ENCODE data around the gene TTC1.
"Not testable (repeated sequence)": the region's sequence is repeated elsewhere in the genome, so short reads cannot be mapped to it uniquely, and the experiment has no call there.

Gene TTC1

GRCh38 chr5:159965031-159965837 is 43.7 kb upstream of the TTC1 start:
- no peak overlapping the region for H3K4me3 ChIP-seq (ENCODE audit: low read length)
- H3K9ac ChIP-seq (ENCODE audit: low read length): no peak overlapping the region
- no peak overlapping the region for H3K27ac ChIP-seq (ENCODE audit: low read length)
- no peaks in the 10 kb centered on the region for H3K36me3 ChIP-seq (replicated peaks; ENCODE audit: low read depth, low read length)
- no peak overlapping the region for H2AFZ ChIP-seq (ENCODE audit: low read depth, low read length)
- no peaks in the 10 kb centered on the region for H3K79me2 ChIP-seq (ENCODE audit: low read length)
- H3K4me1 ChIP-seq (ENCODE audit: low read length): peaks cover 5% of the 10 kb centered on the region; the same call in 1 of the 2 replicates
- H3K27me3 ChIP-seq (ENCODE audit: low read depth, low read length): no peaks in the 10 kb centered on the region
- H4K20me1 ChIP-seq (ENCODE audit: insufficient read depth, low read length): no peaks in the 10 kb centered on the region
- H3K9me3 ChIP-seq (ENCODE audit: insufficient read depth, low read length): no peaks in the 10 kb centered on the region
- TF ChIP-seq, protein P1, sequence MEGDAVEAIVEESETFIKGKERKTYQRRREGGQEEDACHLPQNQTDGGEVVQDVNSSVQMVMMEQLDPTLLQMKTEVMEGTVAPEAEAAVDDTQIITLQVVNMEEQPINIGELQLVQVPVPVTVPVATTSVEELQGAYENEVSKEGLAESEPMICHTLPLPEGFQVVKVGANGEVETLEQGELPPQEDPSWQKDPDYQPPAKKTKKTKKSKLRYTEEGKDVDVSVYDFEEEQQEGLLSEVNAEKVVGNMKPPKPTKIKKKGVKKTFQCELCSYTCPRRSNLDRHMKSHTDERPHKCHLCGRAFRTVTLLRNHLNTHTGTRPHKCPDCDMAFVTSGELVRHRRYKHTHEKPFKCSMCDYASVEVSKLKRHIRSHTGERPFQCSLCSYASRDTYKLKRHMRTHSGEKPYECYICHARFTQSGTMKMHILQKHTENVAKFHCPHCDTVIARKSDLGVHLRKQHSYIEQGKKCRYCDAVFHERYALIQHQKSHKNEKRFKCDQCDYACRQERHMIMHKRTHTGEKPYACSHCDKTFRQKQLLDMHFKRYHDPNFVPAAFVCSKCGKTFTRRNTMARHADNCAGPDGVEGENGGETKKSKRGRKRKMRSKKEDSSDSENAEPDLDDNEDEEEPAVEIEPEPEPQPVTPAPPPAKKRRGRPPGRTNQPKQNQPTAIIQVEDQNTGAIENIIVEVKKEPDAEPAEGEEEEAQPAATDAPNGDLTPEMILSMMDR (IDR thresholded peaks at IDR 0.05; ENCODE audit: low read depth, low read length): peak; percentile 57
- TF ChIP-seq EZH2phosphoT487 (IDR thresholded peaks at IDR 0.05; ENCODE audit: low read depth): no peak
- H3K4me2 ChIP-seq (ENCODE audit: low read length): peak overlapping the region; percentile 49

DNA sequence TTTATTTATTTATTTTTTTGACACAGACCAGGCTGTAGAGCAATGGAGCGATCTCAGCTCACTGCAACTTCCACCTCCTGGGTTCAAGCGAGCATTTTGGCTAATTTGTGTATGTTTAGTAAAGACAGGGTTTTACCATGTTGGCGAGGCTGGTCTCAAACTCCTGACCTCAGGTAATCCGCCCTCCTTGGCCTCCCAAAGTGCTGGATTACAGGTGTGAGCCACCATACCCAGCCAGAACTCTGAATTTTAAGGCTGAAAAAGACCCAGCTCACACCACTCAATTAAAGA is 43.2 kb upstream of the TTC1 start:
- not testable (repeated sequence) for H3K9me3 ChIP-seq (ENCODE audit: insufficient read depth, low read length); H3K4me2 ChIP-seq (ENCODE audit: low read length); H3K4me3 ChIP-seq (ENCODE audit: low read length); H4K20me1 ChIP-seq (ENCODE audit: insufficient read depth, low read length); H3K36me3 ChIP-seq (replicated peaks; ENCODE audit: low read depth, low read length); H3K4me1 ChIP-seq (ENCODE audit: low read length); H3K27ac ChIP-seq (ENCODE audit: low read length); H3K9ac ChIP-seq (ENCODE audit: low read length); H2AFZ ChIP-seq (ENCODE audit: low read depth, low read length); H3K79me2 ChIP-seq (ENCODE audit: low read length); H3K27me3 ChIP-seq (ENCODE audit: low read depth, low read length)

DNA sequence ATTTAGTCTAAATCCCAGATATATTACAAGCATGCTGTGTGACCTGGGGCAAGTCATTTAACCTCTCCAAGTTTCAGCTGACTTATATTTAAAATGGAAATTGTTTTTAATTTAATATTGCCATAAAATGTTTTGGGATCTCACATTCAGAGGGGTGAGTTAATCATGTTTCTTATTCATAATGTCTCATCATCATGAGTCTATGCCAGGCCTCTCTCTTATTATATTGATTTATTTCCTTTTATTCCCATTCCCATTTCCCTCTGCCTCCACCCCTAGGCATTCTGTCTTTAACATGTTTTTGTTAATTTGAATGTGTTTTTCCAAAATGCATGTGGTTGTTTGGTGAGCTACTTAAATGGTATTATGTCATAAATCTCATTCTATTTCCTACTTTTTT is 39.0 kb upstream of the TTC1 start:
- H3K27ac ChIP-seq (ENCODE audit: low read length): no peak overlapping the region
- H3K27me3 ChIP-seq (ENCODE audit: low read depth, low read length): no peaks in the 10 kb centered on the region
- no peak overlapping the region for H3K4me2 ChIP-seq (ENCODE audit: low read length)
- H3K79me2 ChIP-seq (ENCODE audit: low read length): no peaks in the 10 kb centered on the region
- no peaks in the 10 kb centered on the region for H3K36me3 ChIP-seq (replicated peaks; ENCODE audit: low read depth, low read length)
- H3K4me3 ChIP-seq (ENCODE audit: low read length): no peak overlapping the region
- TF ChIP-seq EZH2phosphoT487 (IDR thresholded peaks at IDR 0.05; ENCODE audit: low read depth): no peak
- TF ChIP-seq, protein P1 (IDR thresholded peaks at IDR 0.05; ENCODE audit: low read depth, low read length): no peak
- peaks cover 5% of the 10 kb centered on the region; the same call in 1 of the 2 replicates for H3K4me1 ChIP-seq (ENCODE audit: low read length)
- H3K9ac ChIP-seq (ENCODE audit: low read length): no peak overlapping the region
- no peak overlapping the region for H2AFZ ChIP-seq (ENCODE audit: low read depth, low read length)
- H3K9me3 ChIP-seq (ENCODE audit: insufficient read depth, low read length): no peaks in the 10 kb centered on the region
- H4K20me1 ChIP-seq (ENCODE audit: insufficient read depth, low read length): no peaks in the 10 kb centered on the region

- no peaks in the 10 kb centered on the region for H3K79me2 ChIP-seq (ENCODE audit: low read length)
- H2AFZ ChIP-seq (ENCODE audit: low read depth, low read length): no peak overlapping the region
- no peaks in the 10 kb centered on the region for H4K20me1 ChIP-seq (ENCODE audit: insufficient read depth, low read length)
- TF ChIP-seq, protein P1 (IDR thresholded peaks at IDR 0.05; ENCODE audit: low read depth, low read length): no peak
- no peak for TF ChIP-seq EZH2phosphoT487 (IDR thresholded peaks at IDR 0.05; ENCODE audit: low read depth)
- H3K27me3 ChIP-seq (ENCODE audit: low read depth, low read length): no peaks in the 10 kb centered on the region
- H3K36me3 ChIP-seq (replicated peaks; ENCODE audit: low read depth, low read length): no peaks in the 10 kb centered on the region
- H3K4me3 ChIP-seq (ENCODE audit: low read length): no peak overlapping the region
- H3K9ac ChIP-seq (ENCODE audit: low read length): no peak overlapping the region
- H3K4me1 ChIP-seq (ENCODE audit: low read length): no peaks in the 10 kb centered on the region
- H3K9me3 ChIP-seq (ENCODE audit: insufficient read depth, low read length): no peaks in the 10 kb centered on the region
- no peak overlapping the region for H3K4me2 ChIP-seq (ENCODE audit: low read length)
- no peak overlapping the region for H3K27ac ChIP-seq (ENCODE audit: low read length)
Measured at GRCh38 chr5:159971038-159971437, 37.9 kb upstream of the TTC1 start.
